K562 treated with DMSO at 1 percent for 12 hours (cell line): ENCODE measurements around the gene ITIH6. TPM values are rescaled to one million over a fixed set of nuclear protein-coding genes. Genes with fewer than 3 reads are reported as not detected.

Source experiments
- total RNA-seq: library from RNA; unstranded; fragments of 300-600 nt; gene quantifications from 2 replicates; pipeline ENCODE4 v1.2.3, GENCODE V29; 2022; ENCODE audit not compliant: insufficient read depth

The ITIH6 gene
- total RNA-seq = not detected in 2 replicates

DNA sequence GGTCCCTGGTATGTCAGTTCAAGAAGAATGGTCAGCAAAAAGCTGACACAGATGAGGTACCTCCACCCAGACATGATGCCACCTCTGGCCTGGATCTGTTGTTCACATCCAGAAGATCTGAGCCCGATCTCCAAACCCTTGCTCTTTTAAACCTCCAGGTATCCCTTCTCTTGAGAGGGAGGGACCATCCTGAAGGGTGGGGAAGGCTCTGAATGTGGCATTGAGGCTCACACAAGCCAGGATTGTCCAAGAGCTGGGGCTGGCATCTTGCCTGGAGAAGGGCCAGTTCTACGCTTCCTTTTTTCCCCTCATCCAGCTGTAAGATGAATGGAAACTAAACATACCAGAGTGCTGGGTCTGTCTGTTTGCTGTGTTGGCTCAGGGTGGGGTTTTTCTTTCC lies at the start of gene ITIH6:
Gene ITIH6 (minus strand): TSS at position 119 of the 400 bp plus-strand sequence. CDS start 45 bp downstream, at position 74.

DNA sequence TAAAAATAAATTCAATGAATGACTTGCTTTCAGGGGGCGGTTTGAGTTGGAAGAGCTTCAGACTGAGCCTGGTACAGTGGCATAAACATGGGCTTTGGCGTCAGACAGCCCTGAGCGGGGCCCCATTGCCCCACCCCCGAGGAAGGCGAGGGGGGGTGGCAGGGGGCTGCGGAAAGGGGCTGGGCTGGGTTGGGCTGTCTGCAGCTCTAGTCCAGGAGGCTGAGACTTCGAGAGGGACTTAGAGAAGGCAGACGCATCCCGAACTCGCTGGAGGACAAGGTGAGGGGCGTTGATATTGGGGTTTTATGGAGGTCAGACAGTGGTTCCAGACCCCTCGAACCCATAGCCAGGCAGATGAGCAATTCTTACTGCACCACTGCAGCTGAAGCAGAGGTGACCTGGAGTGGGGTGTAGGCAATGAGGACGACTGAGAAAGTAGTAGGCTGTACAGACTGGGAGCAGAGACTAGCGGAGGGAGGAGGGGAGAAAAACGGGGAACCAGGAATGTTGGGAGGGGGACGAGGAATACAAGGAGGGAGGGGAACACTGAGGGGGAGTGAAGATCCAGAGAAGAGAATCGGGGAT lies 9.6 kb upstream of the ITIH6 start, which contains the start of gene MAGED2:
Gene MAGED2 (plus strand): TSS at position 222 of the 585 bp plus-strand sequence. CDS start 1,587 bp downstream, outside the sequence.

Other genes starting within 250 kb of the ITIH6 start
- 33.8 and 45.6 TPM in 2 replicates for gene MAGED2, start 9.5 kb upstream of the ITIH6 start, total RNA-seq
- gene TRO, start 122.6 kb upstream of the ITIH6 start, total RNA-seq = 0.94 and 2.3 TPM in 2 replicates
- gene PFKFB1, start 195.9 kb upstream of the ITIH6 start, total RNA-seq = not detected in 2 replicates
- gene APEX2, start 202.1 kb upstream of the ITIH6 start, total RNA-seq = 20.6 and 26.9 TPM in 2 replicates
- gene ALAS2, start 232.7 kb upstream of the ITIH6 start, total RNA-seq = 59.2 and 71.4 TPM in 2 replicates